Measurements from ENCODE around the gene PGRMC1. TPM values are rescaled to one million over a fixed set of nuclear protein-coding genes. Genes with fewer than 3 reads are reported as not detected.
"Not testable (repeated sequence)": the region's sequence is repeated elsewhere in the genome, so short reads cannot be mapped to it uniquely, and the experiment has no call there.

Gene PGRMC1
- 110 TPM for polyA plus RNA-seq (2013, experiment 1 of 2; ENCODE audit: insufficient read length)
- 82.3 TPM for polyA plus RNA-seq (2013, experiment 2 of 2; ENCODE audit: insufficient read length)

DNA sequence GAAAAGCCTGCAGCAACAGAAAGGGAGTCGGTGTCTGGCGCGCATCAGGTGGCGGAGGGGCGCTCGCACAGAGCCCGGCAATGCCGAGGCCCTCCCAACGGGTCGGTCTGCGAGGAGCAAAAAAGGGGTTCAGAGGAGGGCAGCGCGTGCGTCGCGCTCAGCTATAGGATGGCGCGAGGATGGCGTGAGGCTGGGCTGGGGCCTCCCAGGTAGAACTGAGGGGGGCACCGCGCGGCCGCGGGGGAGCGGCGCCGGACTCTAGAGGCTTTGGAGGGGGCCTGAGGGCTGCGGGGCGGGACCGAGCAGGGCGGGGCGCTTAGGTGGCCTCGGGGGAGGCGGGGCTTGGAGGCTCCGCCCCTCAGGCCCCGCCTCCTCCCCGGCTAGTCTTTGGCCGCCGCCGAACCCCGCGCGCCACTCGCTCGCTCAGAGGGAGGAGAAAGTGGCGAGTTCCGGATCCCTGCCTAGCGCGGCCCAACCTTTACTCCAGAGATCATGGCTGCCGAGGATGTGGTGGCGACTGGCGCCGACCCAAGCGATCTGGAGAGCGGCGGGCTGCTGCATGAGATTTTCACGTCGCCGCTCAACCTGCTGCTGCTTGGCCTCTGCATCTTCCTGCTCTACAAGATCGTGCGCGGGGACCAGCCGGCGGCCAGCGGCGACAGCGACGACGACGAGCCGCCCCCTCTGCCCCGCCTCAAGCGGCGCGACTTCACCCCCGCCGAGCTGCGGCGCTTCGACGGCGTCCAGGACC, at the start of gene PGRMC1:
PGRMC1 (plus strand) TSS at position 414 of the 751 bp plus-strand sequence; CDS start at position 493, 79 bp downstream.
- peak; percentile 78 for DNase-seq

DNA sequence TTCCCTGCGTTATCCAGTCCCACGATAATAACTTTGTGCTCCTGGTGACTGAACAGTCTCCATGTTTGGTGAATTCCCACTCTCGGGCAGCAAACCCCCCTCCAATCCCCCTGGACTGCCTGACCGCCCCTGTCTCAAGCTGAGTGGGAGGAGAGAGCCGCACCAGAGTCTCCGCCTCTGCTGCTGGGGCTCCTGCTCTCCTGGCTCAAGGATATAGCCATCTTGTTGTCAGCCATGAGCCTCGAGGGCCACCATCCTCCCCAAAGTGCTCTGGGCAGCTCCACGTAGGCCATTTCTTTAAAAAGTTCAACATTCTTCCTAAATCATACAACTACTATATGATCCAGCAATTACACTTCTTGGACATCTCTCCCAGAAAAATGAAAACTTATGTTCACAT, 49.3 kb upstream of the PGRMC1 start:
- DNase-seq: no peak

DNA sequence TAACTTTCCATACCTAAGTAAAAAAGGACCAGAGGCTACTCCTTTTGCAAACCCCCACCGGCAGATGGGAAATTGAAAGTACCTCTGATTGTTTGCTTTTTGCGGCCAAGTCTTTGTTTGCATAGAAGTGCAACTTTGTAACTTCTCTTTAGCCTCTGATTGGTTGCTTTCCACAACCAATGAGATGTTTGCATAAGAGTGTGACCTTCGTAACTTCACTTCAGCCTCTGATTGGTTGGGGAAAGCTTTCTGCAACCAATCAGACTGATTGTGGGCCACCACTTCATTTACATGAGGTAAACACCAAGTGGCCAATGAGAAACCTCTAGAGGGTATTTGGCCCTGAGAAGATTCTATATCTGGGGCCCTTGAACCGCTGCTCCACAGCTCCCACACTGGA, 48.8 kb upstream of the PGRMC1 start:
- DNase-seq: no peak

DNA sequence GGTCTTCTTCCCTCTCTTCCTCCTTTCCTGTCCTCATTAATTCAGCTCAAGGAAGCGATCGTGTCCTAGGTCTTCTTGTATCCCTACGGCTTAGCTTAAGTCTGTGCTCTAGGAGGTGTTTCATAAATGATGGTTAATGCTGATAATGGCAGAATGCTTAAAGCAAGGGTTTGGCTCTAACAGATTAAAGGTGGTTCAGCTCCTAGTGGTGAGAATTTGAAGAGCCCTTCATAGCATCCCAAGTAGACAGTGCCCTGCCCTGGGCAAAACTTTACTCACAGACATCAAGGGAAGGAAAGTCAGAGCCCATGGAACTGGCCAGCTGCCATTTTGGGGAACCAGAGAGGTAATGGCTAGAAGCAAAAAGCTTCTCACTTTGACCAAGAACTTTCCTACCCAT, 47.0 kb upstream of the PGRMC1 start:
- no peak for DNase-seq

DNA sequence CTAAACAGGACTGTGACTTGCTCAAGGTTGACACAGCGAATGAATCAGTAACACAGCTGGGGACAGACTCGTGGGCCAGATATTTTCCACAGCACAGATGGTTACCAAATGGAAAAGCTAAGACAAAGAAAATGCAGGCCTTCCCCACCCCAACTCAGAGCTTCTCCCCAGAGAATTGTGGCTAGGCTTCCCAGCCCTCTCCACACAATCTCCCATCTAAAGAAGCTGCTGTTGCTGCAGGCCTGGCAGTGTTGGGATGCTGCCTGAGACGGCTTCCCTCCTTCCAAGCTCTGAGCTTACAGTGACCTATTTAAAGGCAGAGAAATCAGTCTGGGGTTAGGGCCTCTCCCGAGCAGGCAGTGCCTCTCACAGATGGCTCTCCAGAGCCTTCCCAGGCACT, 46.5 kb upstream of the PGRMC1 start:
- DNase-seq: peak; percentile 77

DNA sequence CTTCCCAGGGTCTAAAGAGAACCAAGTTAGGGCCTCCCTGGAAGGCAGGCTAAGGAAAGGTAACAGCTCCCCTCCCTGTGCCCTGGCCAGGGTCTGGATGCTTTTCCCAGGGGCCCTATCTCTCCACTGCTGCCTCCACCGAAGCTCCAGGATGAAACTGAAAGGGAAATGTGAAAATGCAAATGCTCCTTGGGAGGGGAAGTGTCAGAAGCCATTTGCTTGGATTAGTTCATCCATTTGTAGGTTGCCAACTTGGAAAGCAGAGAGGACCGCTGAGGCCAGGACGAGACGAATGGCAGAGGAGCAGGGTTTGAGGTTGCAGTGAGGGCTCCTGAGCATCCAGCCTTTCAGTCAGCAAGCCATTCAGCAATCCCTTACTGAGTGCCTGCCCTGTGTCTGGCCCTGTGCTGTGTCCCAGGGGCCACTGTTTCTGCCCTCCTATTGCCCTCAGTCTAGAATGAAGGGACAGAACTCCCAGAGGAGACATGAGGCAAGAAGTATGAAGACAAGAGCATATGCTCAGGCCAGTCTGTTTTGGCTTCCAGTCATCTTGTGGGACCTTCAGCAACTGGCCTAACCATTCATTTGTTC, 45.9 kb upstream of the PGRMC1 start:
- no peak for DNase-seq

DNA sequence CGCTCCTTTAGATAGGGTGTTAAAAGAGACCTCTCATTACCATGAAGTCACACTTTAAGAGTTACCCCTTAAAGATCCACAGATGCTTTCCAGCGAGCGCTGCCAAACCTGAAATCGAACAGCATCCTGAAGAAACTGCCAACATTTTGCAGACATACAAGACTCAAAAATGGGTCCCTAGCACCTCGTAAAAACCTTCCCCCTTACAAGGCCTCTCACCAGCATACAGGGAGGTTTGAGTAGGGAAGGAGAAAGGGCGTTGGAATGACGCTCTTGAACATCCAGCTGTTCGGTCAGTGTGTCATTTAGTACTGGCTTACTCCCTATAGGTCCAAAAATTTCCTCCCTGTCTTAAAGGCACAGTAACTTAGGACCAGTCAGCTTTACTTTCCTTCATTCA, 45.3 kb upstream of the PGRMC1 start:
- peak; percentile 50 for DNase-seq

DNA sequence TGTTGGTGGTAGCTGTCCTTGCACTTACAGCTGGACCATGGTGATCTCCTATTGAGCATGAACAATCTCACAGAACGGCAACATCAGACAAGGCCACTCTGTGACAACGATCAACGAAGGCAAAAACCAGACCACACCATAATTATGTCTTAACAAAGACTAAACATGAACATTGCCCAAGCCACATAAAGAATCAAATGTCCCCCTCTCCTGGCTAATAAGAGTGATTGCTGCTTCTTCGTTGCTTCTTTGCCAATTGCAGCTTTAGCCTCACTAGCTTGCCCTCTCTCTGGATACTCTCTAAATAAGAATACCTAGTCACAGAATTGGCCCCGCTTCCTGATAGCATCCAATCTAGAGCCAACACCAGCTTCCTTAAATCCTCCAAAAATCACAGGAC, 41.5 kb upstream of the PGRMC1 start:
- peak; percentile 13 for DNase-seq

DNA sequence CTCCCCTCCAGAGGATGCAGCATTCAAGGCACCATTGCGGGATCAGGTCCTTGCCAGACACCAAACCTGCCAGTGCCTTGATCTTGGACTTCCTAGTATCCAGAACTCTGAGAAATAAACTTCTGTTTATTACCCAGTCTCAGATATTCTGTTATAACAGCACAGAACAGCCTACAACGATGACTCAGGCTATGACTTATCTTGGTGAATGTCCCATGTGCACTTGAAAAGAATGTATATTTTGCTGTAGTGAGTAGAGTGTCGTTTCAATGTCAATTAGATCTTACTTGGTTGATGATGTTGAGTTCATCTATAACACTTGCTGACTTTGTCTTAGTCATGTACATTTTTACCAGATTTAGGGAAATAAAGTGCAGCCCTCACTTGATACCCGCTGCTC, 34.5 kb upstream of the PGRMC1 start:
- DNase-seq: peak; percentile 37

DNA sequence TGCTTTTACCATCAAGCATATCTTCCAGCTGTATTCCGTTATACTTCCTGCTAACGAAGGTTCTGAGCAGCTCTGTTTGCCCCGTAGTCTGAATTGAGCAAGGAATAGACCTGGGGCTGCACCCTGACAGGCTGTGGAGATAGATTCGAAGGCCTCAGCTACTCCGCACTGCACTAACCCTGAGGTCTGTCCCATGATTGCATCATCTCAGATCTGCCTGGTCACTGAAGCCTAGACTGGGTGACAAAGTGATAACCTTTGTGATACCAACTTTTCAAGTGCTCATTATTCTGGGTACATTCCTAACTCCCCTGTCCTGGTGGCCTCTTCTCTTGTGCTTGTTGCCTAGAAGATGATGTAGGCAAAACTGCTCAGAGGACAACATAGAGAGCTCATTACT, 29.9 kb upstream of the PGRMC1 start:
- no peak for DNase-seq

DNA sequence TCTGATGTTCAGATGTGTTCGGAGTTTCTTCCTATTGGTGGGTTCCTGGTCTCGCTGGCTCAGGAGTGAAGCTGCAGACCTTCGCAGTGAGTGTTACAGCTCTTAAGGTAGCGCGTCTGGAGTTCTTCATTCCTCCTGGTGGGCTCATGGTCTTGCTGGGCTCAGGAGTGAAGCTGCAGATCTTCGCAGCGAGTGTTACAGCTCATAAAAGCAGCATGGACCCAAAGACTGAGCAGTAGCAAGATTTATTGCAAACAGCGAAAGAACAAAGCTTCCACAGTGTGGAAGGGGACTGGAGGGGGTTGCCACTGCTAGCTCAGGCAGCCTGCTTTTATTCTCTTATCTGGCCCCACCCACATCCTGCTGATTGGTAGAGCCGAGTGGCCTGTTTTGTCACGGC, 28.6 kb upstream of the PGRMC1 start:
- DNase-seq: not testable (repeated sequence)

DNA sequence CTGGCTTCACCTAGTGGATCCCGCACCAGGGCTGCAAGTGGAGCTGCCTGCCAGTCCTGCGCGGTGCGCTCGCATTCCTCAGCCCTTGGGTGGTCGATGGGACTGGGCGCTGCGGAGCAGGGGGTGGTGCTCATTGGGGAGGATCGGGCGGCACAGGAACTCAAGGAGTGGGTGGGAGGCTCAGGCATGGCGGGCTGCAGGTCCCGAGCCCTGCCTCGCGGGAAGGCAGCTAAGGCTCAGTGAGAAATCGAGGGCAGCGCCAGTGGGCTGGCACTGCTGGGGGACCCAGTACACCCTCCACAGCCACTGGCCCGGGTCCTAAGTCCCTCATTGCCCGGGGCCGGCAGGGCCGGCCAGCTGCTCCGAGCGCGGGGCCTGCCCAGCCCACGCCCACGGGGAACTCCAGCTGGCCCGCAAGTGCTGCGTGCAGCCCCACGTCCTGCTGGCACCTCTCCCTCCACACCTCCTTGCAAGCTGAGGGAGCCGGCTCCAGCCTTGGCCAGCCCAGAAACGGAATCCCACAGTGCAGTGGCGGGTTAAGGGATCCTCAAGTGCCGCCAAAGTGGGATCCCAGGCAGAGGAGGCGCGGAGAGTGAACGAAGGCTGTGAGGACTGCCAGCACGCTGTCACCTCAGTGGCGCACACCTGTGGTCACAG, 27.6 kb upstream of the PGRMC1 start:
- DNase-seq: no peak

DNA sequence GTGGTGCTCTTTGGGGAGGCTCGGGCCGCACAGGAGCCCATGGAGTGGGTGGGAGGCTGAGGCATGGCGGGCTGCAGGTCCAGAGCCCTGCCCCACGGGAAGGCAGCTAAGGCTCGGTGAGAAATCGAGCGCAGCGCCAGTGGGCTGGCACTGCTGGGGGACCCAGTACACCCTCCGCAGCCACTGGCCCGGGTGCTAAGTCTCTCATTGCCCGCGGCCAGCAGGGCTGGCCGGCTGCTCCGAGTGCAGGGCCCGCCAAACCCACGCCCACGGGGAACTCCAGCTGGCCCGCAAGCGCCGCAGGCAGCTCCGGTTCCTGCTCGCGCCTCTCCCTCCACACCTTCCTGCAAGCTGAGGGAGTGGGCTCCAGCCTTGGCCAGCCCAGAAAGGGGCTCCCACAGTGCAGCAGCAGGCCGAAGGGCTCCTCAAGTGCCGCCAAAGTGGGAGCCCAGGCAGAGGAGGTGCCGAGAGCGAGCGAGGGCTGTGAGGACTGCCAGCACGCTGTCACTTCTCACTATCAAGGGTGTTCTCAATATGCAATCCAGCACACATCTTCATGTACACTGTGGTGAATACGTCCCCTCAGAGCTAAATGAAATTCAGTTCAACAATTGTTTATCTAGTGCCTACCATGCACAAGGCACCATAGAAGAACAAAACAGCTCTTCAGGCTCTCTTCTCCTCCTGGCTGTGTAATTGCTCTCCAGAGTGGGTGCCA, 25.0 kb upstream of the PGRMC1 start:
- DNase-seq: not testable (repeated sequence)

DNA sequence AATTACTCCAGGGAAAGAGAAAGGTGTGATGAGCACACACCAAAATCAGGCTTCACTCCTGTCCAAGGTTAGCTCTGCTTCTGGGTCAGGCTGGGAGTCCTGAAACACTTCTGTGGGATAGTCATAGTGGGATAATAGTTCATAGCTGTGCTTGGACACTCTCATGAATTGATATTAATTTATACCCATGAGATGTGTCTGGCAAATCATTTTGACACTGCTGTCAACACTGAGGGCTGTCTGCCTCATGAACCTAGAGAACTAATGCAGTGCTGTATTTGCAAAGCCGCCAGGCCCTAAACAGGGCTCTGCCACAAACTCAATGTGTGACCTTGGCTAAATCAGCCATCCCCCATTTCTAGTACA, 24.5 kb upstream of the PGRMC1 start:
- DNase-seq: no peak

DNA sequence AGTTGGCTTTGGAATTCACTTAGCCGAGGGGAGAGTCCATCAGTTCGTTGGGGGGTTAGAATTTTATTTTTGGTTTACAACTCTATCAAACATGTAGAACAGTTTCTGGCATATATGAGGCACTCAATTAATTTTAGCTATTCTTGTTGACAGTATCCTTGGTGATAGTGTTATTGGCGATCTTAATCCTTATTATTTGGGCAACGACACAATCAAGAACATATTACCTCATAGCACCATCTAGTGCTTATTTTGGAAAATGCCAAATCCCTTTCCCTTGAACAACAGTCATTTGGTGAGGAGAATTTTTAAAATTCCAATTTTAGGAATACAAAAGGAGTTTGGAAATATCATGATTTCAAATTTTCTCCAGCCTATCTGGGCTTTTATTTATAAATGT, 17.9 kb upstream of the PGRMC1 start:
- peak; percentile 14 for DNase-seq

DNA sequence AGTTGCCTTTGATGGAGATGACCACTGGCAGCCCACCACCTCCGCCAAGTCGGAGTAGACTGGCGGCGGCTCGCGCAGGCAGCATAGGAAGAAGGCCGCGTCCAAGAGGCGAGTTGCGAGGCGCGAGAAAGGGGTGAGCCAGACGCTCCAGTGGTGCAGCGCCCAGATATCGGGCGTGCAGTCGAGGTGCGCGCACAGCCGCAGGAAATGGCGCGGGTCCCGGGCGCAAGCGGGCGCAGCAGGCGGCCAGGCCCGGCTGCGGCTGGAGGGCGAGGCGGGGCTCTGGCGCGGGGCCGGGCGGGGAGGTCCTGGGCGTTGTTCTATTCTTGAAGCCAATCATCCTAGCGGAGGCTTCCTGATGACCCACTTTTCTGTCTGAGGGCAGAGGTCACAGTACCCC, 13.2 kb upstream of the PGRMC1 start:
- no peak for DNase-seq

DNA sequence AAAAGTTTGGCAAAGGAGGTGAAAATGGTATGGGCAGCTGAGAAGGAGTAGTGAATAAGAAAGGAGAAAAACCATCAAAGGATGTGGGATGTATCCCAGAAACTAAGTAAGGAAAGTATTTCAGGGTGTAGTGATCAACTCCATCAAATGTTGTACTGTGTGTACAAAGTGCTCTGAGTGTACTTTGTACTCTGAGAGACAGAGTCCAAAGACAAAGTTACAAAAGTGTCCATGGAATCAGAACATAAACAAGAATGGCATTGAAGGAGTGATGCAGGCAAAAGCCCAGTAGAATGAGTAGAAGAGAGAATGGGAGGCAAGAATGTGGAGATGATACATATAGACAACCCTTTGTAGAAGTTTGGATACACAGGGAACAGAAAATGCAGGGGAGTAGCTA, 12.3 kb upstream of the PGRMC1 start:
- no peak for DNase-seq

DNA sequence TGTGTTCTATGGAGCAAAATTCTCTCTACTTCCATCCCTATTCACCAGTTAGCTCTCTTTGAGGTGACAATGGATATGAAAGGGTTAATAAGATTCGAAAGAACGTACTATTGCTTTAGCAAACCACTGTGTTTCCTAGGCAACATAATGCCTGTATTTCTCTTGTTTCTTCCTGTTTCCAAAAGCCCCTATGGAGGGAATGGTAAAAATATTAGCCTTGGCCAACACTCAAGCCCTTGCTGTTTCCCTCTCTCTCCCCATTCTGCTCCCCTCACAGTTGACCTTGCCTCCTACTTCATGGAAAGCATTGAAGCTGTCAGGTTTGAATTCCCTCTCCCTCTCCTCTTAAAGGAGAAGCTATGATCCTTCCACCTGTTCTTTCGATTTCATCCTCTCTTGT, 9.6 kb upstream of the PGRMC1 start:
- no peak for DNase-seq

DNA sequence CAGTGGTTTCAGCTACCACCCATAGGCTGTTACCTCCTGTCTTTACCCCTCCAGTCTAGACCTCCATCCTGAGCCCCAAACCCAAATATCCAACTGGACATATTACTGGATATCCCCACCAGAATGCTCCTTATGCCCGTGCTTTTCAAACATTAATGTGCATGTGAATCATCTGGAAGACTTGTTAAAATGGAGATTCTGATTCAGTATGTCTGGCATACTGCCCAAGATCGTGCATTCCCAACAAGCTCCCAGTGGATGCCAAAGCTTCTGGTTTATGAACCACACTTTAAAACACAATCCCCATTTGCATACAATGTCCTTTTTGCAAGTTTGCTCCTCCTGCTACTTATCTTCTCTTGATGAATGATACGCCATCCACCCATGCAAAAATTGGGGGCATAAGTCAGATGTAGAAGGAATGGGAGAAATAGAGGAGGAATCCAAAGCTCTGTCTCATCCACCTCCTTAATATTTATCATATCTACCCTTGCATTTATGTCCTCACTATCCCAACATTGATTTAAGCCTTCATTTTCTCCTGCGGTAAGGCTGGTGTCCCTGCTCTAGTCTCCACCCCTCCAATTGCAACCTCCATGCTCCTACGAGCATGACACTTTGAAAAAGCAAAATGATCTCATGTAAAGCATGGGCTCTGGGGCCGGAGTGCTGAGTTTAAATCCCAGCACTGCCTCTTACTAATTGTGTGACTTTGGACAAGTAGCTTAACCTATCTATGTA, 7.4 kb upstream of the PGRMC1 start:
- peak; percentile 90 for DNase-seq

DNA sequence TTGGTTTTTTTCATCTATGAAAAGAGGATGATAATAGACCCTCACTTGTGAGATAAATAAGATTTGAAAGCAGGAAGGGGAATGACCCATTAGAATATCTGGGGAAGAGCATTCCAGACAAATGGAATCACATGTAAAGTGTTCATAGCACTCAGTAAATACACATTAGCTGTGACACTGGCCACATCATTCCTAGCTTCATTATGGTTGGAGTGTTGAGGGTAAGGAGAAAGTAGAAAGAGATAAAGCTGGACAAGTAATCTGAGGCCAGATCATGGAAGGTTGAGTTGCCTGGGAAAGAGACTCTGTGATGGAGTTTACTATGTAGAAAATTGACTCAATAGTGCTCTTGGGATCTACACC, 6.9 kb upstream of the PGRMC1 start:
- DNase-seq: peak; percentile 60

DNA sequence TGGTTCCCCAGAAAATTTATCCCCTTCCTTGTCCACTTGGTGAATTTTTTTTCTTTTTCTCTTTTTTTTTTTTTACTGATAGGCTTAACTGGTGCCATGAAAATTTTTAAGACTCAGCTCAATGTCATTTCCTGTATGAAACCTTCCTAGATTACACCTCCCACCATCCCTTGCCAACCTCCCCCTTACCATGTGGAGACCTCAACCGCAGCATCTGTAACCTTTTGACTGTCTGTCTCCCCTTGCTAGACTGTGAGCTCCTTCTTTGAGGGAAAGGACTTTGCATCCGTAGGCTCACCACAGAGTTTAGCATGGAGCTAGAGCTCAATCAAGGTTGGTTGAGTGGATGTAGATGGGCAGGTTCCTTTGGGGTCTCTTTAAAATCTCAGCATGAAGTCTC, 5.2 kb upstream of the PGRMC1 start:
- DNase-seq: no peak

DNA sequence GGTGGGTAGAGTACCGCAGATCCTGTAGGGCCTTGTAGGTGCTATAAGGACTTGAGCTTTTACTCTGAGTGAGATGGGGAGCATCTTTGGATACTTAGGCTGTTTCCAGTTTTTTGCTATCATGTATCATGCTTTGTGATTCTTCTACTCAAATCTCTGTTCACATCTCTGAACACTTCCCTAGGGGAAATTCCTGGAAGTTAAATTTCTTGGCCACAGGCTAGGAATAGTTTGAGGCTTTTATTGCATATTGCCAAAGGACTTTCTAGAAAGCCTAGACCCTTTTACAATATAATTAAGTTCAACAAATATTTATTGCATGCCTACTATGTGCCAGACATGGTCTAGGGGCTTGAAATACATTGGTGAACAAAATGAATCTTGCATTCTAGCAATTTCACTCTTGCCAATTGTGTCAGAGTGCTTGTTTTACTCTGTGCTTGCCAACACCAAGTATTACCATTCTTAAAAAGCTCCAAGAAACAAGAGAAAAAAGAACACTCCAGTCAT, 4.1 kb upstream of the PGRMC1 start:
- DNase-seq: no peak
